ENCODE measurements around the gene DNAJA4. TPM values are rescaled to one million over a fixed set of nuclear protein-coding genes. Genes with fewer than 3 reads are reported as not detected.

DNAJA4 gene
- total and polyA plus RNA-seq, 2 of the 8 experiments (the other 6 are each of a cell fraction or from before 2014, with no cell fraction given): 3.6 to 6.2 TPM

GRCh38 chr15:78272316-78272715 lies 8.0 kb downstream of the DNAJA4 start (continued):
- TF ChIP-seq CREB1 (IDR thresholded peaks at IDR 0.05): no peak
